ENCODE data around the gene NACA.

GRCh38 chr12:56678852-56679251, 46.2 kb downstream of the NACA start:
- TF ChIP-seq CTCF (IDR thresholded peaks at IDR 0.05) (no peak), POLR2A (IDR thresholded peaks at IDR 0.05) (no peak)

All from heart left ventricle (tissue), 13 donors.